WTC11 (cell line): ENCODE data around the gene PTPRN. TPM values are rescaled to one million over a fixed set of nuclear protein-coding genes. Genes with fewer than 3 reads are reported as not detected.

Source experiments
- ATAC-seq: fragments of 200-7000 bp; cut with Tn5 transposase; 2 replicates; pipeline ENCODE4 v1.10.0; 2021; ENCODE audit warnings: mild to moderate bottlenecking, moderate library complexity
- CTCF ChIA-PET: fragments of 300-600 bp; sonication (Branson Sonifier 250); formaldehyde crosslinking; loops from one replicate; lab custom pipeline; 2021; ENCODE audit warnings: antibody characterized with exemption; lab: Charles Lee
- POLR2A ChIA-PET: fragments of 350-600 bp; sonication (Branson Sonifier 250); formaldehyde crosslinking; loops from one replicate; lab custom pipeline; 2021; ENCODE audit warnings: antibody characterized with exemption; lab: Charles Lee
- DNase-seq: peaks from one replicate; pipeline ENCODE4 v3.0.0; 2021; ENCODE audit warnings: low spot score
- H3K27ac Mint-ChIP-seq: 2 replicates; pipeline ENCODE4 v1.8.0; 2021; ENCODE audit warnings: mixed read lengths
- H3K27me3 Mint-ChIP-seq: 2 replicates; pipeline ENCODE4 v1.8.0; 2021; ENCODE audit warnings: low read depth, mild to moderate bottlenecking, moderate library complexity, mixed read lengths
- H3K36me3 Mint-ChIP-seq: 2 replicates; pipeline ENCODE4 v1.8.0; 2021; ENCODE audit warnings: mixed read lengths
- H3K4me1 Mint-ChIP-seq: 2 replicates; pipeline ENCODE4 v1.8.0; 2022; ENCODE audit warnings: mixed read lengths
- H3K4me3 Mint-ChIP-seq: 2 replicates; pipeline ENCODE4 v1.8.0; 2021; ENCODE audit warnings: mild to moderate bottlenecking, moderate library complexity, mixed read lengths
- H3K9me3 Mint-ChIP-seq: 2 replicates; pipeline ENCODE4 v1.8.0; 2021; ENCODE audit warnings: mixed read lengths
- ATF1 ChIP-seq: sonication (generic); formaldehyde crosslinking; IDR thresholded peaks from 2 replicates; pipeline ENCODE4 v1.8.1; 2023; ENCODE audit warnings: mild to moderate bottlenecking, moderate library complexity, missing genetic modification reagents
- ATF3 ChIP-seq: sonication (generic); formaldehyde crosslinking; conservative IDR thresholded peaks from 2 replicates; pipeline ENCODE4 v1.8.1; 2022; ENCODE audit warnings: mild to moderate bottlenecking, missing genetic modification reagents
- CTCF ChIP-seq: fragments of 200-600 bp; IDR thresholded peaks from 2 replicates; pipeline ENCODE4 v1.8.0; 2022; ENCODE audit warnings: antibody characterized with exemption
- E2F1 ChIP-seq: sonication (generic); formaldehyde crosslinking; IDR thresholded peaks from 2 replicates; pipeline ENCODE4 v1.8.0; 2022; ENCODE audit warnings: mild to moderate bottlenecking, missing genetic modification reagents
- ELF4 ChIP-seq: sonication (generic); formaldehyde crosslinking; IDR thresholded peaks from 2 replicates; pipeline ENCODE4 v1.8.1; 2022; ENCODE audit warnings: low read depth, mild to moderate bottlenecking, moderate library complexity, missing genetic modification reagents
- FOXP4 ChIP-seq: sonication (generic); formaldehyde crosslinking; IDR thresholded peaks from 2 replicates; pipeline ENCODE4 v1.8.0; 2022; ENCODE audit warnings: mild to moderate bottlenecking, missing genetic modification reagents
- JUN ChIP-seq: sonication (generic); formaldehyde crosslinking; IDR thresholded peaks from 2 replicates; pipeline ENCODE4 v1.8.0; 2023; ENCODE audit warnings: mild to moderate bottlenecking, missing genetic modification reagents
- MYBL2 ChIP-seq: sonication (generic); formaldehyde crosslinking; IDR thresholded peaks from 2 replicates; pipeline ENCODE4 v1.8.1; 2023; ENCODE audit warnings: mild to moderate bottlenecking, moderate library complexity, missing genetic modification reagents
- OVOL2 ChIP-seq: fragments of 250-450 bp; sonication (Bioruptor Pico); IDR thresholded peaks from 2 replicates; pipeline ENCODE4 v1.9.0; 2021; ENCODE audit warnings: mild to moderate bottlenecking, borderline replicate concordance
- RORB ChIP-seq: fragments of 250-450 bp; sonication (Bioruptor Pico); IDR thresholded peaks from 2 replicates; pipeline ENCODE4 v1.9.0; 2021; ENCODE audit warnings: mild to moderate bottlenecking
- TEAD1 ChIP-seq: sonication (generic); formaldehyde crosslinking; IDR thresholded peaks from 2 replicates; pipeline ENCODE4 v1.8.0; 2022; ENCODE audit warnings: mild to moderate bottlenecking, missing genetic modification reagents
- ZNF671 ChIP-seq: fragments of 250-450 bp; sonication (Bioruptor Pico); IDR thresholded peaks from 2 replicates; pipeline ENCODE4 v1.8.0; 2021; ENCODE audit warnings: mild to moderate bottlenecking
- ZSCAN18 ChIP-seq: fragments of 250-450 bp; sonication (Bioruptor Pico); IDR thresholded peaks from 2 replicates; pipeline ENCODE4 v2.1.2; 2022; ENCODE audit warnings: mild to moderate bottlenecking, moderate library complexity
- total RNA-seq: library from RNA; stranded (reverse); gene quantifications from 3 replicates; pipeline ENCODE4 v1.2.3, GENCODE V29; 2021
- TF ChIP-seq, protein P1 (sequence below): sonication (generic); formaldehyde crosslinking; IDR thresholded peaks from 2 replicates; pipeline ENCODE4 v1.8.0; 2022; ENCODE audit warnings: missing genetic modification reagents
- TF ChIP-seq, protein P2 (sequence below): sonication (generic); formaldehyde crosslinking; IDR thresholded peaks from 2 replicates; pipeline ENCODE4 v1.8.1; 2022; ENCODE audit warnings: low read depth, missing genetic modification reagents, borderline replicate concordance
- TF ChIP-seq, protein P3 (sequence below): sonication (generic); formaldehyde crosslinking; IDR thresholded peaks from 2 replicates; pipeline ENCODE4 v1.8.1; 2023; ENCODE audit warnings: mild to moderate bottlenecking, missing genetic modification reagents, borderline replicate concordance

The PTPRN gene
- total RNA-seq, 1 experiment from 2014 or later: 3.8 TPM

- TF ChIP-seq ZNF671 (CRISPR knock-in tag): no peak
- no peak for TF ChIP-seq ATF1 (CRISPR knock-in tag)
- TF ChIP-seq RORB (CRISPR knock-in tag): no peak
- TF ChIP-seq OVOL2: no peak
- no peak for TF ChIP-seq MYBL2 (CRISPR knock-in tag)
- TF ChIP-seq, all 79 proteins: peak for 0
Observed at GRCh38 chr2:219293736-219294231, 15.4 kb downstream of the PTPRN start (continued).

DNA sequence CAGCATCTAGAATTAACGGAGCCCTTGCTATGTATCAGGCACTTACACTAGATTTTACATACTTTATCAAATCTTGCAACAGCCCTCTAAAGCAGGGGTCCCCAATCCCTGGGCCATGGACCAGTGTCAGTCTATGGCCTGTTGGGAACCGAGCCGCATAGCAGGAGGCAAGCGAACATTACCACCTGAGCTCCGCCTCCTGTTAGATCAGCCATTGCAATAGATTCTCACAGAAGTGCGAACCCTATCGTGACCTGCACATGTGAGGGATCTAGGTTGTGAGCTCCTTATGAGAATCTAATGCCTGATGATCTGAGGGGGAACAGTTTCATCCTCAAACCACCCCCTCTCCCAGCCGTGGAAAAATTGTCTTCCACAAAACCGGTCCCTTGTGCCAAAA lies 16.6 kb downstream of the PTPRN start:
- POLR2A ChIA-PET: no interaction called here
- Mint-ChIP-seq H3K36me3 (no peaks in the 10 kb centered on the region), H3K4me3 (no peak overlapping the region), H3K4me1 (peaks cover 15% of the 10 kb centered on the region), H3K9me3 (peaks cover 5% of the 10 kb centered on the region; the same call in 1 of the 2 replicates), H3K27me3 (peaks cover 49% of the 10 kb centered on the region), H3K27ac (no peak overlapping the region)
- no peak for TF ChIP-seq ZNF671 (CRISPR knock-in tag)
- TF ChIP-seq, protein P1, sequence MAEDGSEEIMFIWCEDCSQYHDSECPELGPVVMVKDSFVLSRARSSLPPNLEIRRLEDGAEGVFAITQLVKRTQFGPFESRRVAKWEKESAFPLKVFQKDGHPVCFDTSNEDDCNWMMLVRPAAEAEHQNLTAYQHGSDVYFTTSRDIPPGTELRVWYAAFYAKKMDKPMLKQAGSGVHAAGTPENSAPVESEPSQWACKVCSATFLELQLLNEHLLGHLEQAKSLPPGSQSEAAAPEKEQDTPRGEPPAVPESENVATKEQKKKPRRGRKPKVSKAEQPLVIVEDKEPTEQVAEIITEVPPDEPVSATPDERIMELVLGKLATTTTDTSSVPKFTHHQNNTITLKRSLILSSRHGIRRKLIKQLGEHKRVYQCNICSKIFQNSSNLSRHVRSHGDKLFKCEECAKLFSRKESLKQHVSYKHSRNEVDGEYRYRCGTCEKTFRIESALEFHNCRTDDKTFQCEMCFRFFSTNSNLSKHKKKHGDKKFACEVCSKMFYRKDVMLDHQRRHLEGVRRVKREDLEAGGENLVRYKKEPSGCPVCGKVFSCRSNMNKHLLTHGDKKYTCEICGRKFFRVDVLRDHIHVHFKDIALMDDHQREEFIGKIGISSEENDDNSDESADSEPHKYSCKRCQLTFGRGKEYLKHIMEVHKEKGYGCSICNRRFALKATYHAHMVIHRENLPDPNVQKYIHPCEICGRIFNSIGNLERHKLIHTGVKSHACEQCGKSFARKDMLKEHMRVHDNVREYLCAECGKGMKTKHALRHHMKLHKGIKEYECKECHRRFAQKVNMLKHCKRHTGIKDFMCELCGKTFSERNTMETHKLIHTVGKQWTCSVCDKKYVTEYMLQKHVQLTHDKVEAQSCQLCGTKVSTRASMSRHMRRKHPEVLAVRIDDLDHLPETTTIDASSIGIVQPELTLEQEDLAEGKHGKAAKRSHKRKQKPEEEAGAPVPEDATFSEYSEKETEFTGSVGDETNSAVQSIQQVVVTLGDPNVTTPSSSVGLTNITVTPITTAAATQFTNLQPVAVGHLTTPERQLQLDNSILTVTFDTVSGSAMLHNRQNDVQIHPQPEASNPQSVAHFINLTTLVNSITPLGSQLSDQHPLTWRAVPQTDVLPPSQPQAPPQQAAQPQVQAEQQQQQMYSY (CRISPR knock-in tag): no peak
- TF ChIP-seq E2F1 (CRISPR knock-in tag): no peak
- TF ChIP-seq ATF3 (CRISPR knock-in tag): no peak
- TF ChIP-seq TEAD1 (CRISPR knock-in tag): no peak
- no peak for TF ChIP-seq ZSCAN18 (CRISPR knock-in tag)
- TF ChIP-seq JUN (CRISPR knock-in tag): no peak
- TF ChIP-seq CTCF: no peak
- TF ChIP-seq FOXP4: no peak
- TF ChIP-seq, protein P2, sequence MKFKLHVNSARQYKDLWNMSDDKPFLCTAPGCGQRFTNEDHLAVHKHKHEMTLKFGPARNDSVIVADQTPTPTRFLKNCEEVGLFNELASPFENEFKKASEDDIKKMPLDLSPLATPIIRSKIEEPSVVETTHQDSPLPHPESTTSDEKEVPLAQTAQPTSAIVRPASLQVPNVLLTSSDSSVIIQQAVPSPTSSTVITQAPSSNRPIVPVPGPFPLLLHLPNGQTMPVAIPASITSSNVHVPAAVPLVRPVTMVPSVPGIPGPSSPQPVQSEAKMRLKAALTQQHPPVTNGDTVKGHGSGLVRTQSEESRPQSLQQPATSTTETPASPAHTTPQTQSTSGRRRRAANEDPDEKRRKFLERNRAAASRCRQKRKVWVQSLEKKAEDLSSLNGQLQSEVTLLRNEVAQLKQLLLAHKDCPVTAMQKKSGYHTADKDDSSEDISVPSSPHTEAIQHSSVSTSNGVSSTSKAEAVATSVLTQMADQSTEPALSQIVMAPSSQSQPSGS (CRISPR knock-in tag): no peak
- TF ChIP-seq, protein P3, sequence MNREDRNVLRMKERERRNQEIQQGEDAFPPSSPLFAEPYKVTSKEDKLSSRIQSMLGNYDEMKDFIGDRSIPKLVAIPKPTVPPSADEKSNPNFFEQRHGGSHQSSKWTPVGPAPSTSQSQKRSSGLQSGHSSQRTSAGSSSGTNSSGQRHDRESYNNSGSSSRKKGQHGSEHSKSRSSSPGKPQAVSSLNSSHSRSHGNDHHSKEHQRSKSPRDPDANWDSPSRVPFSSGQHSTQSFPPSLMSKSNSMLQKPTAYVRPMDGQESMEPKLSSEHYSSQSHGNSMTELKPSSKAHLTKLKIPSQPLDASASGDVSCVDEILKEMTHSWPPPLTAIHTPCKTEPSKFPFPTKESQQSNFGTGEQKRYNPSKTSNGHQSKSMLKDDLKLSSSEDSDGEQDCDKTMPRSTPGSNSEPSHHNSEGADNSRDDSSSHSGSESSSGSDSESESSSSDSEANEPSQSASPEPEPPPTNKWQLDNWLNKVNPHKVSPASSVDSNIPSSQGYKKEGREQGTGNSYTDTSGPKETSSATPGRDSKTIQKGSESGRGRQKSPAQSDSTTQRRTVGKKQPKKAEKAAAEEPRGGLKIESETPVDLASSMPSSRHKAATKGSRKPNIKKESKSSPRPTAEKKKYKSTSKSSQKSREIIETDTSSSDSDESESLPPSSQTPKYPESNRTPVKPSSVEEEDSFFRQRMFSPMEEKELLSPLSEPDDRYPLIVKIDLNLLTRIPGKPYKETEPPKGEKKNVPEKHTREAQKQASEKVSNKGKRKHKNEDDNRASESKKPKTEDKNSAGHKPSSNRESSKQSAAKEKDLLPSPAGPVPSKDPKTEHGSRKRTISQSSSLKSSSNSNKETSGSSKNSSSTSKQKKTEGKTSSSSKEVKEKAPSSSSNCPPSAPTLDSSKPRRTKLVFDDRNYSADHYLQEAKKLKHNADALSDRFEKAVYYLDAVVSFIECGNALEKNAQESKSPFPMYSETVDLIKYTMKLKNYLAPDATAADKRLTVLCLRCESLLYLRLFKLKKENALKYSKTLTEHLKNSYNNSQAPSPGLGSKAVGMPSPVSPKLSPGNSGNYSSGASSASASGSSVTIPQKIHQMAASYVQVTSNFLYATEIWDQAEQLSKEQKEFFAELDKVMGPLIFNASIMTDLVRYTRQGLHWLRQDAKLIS (CRISPR knock-in tag): no peak
- no peak for TF ChIP-seq ELF4
- no peak for DNase-seq
- CTCF ChIA-PET: interaction anchor here (5.7 kb wide), 1 partner anchor 13 kb away, joined by 158 read pairs; the partner anchor contains the start of gene DNAJB2
- ATAC-seq: no peak
